HL-60/S4 treated with retinoic acid at 250 ng/mL for 4 days and 3 days (cell line): ENCODE measurements around the gene FBXO3.
"Not testable (repeated sequence)": the region's sequence is repeated elsewhere in the genome, so short reads cannot be mapped to it uniquely, and the experiment has no call there.

Source experiments
- in situ Hi-C: fragments of 300-500 bp; cut with MboI; formaldehyde crosslinking; loops from 2 replicates; pipeline ENCODE4 v1.7.0; 2022; ENCODE audit warnings: low sequenced_read_pairs

FBXO3 gene, protein sequence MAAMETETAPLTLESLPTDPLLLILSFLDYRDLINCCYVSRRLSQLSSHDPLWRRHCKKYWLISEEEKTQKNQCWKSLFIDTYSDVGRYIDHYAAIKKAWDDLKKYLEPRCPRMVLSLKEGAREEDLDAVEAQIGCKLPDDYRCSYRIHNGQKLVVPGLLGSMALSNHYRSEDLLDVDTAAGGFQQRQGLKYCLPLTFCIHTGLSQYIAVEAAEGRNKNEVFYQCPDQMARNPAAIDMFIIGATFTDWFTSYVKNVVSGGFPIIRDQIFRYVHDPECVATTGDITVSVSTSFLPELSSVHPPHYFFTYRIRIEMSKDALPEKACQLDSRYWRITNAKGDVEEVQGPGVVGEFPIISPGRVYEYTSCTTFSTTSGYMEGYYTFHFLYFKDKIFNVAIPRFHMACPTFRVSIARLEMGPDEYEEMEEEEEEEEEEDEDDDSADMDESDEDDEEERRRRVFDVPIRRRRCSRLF

GRCh38 chr11:33773987-33774735 is at the start of gene FBXO3:
TSS of gene FBXO3 (minus strand) at chr11:33774520. CDS start at chr11:33774497, 23 bp downstream.
- in situ Hi-C loops = no loop called here

DNA sequence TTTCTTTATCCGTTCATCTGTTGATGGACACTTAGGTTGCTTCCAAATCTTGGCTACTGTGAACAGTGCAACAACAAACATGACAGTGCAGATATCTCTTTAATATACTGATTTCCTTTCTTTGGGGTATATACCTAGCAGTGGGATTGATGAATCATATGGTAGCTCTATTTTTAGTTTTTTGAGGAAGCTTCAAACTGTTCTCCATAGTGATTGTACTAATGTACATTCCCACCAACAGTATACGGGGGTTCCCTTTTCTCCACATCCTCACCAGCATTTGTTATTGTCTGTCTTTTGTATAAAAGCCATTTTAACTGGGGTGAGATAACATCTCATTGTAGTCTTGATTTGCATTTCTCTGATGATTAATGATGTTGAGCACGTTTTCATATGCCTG is 48.7 kb upstream of the FBXO3 start:
- in situ Hi-C loops = not testable (repeated sequence)

GRCh38 chr11:33819278-33820035 is 45.1 kb upstream of the FBXO3 start:
- in situ Hi-C loops = no loop called here

DNA sequence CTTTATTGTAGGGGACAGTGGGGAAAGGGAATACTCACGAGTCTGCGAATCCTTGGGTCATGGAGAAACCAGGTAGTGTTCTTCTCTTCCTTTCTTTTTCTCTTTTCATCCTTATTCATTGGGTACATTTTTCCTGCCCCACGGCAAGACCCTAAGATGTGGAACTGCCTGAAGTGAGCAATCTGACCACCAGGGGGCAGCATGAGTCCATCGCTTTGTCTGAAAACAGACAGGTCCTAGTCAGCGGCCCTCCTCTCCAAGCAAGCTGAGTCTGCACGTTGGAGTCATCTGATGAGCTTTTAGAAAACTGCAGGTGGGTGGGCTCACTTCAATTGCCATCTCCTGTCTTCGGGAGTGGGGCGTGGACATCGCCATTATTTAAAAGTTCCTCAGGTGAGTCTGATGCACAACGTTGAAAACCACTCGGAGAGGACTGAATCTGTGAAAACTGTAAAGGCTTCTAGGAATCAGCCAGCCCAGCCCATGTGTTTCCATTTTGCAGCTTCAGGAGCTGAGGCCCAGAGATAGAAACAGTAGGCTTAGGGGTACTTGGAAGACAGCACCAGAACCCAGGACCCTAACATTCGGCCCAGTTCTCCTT is 34.0 kb upstream of the FBXO3 start:
- in situ Hi-C loops = no loop called here

DNA sequence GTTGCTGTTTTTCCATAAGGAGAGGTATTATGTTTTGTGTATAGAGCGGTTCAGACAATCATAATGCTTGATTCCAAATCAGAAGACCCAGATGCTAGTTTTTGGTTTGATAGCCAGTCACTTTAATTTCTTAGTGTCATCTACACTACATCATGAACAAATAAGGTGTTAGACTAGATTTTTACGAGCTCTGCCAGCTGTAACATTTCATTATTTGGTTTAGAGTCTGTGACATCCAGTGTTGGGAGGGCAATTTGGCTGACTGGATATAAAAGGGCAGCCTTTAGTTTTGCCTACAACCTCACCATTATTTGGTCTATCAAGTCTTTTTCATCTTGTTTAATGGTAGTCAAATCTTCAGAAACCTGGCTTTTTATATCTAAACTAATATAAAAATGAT is 30.2 kb upstream of the FBXO3 start:
- in situ Hi-C loops = no loop called here

DNA sequence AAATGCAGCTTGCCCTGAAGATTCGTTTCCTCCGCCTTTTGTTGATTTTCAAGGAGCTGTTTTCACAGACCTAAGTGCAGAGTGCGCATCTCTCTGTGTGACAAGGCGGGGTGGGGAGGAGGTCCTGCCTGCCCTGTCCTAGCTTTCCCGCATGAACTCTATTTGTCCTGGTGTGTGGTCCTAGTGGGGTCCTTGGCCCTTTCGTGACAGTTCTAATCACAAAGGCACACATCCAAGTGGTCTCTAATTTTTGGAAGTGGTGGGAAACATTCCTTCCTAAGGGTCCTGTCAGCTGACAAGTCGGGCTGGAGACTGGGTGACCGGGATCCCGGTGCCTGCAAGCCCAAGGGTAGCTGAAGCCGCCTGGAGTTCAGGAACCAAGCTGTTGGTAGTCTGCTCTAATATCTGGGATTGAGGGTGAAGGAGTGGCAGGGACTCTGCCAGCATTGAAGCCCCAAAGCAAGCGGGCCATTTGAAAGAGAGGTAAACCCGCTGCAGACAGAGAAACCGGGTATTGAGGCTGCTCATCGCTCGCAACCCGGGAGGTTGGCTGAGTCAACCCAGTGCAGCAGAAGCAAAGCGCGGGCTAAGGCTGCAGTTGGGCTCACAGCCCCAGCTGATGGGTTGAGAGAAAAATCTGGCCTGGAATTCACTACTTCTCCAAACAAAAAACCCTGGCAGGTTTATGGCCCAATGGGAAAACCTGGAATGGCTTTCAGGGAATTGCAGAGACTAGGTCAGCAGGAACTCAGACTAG is 28.1 kb upstream of the FBXO3 start:
- in situ Hi-C loops = no loop called here

DNA sequence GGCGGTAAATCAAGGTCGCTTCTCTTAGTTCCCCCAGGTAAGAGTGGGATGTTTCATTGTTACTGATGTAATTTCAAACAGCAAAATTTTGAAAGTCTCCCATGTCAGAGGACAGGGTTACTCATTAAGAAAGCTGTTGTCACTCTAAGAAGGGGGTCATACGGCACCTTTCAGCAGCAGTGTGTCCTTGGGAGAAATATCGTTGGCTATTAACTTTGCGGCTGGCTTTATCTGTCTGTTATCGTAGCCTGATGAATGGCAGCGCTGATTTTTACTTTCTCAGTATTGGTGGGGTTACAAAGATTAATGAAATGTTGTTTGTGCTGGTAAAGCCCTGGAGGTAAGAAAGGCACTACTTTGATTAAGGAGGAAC is 27.5 kb upstream of the FBXO3 start:
- in situ Hi-C loops = no loop called here

DNA sequence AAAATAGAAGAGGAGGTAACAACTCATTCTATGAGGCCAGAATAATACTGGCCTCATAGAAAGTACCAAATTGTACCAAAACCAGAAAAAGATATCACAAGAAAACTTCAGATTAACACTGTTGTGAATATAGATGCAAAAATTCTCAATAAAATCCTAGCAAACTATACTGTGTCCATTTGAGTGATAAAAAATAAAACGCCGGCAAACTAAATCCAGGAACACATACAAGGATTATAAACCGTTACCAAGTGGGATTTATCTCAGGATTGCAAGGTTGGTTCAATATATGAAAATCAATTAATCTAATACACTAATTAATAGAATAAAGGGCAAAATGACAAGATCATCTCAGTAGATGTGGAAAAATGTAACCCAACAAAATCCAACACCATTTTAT is 23.6 kb upstream of the FBXO3 start:
- in situ Hi-C loops = no loop called here

GRCh38 chr11:33790040-33790439 is 15.7 kb upstream of the FBXO3 start:
- in situ Hi-C loops = no loop called here

GRCh38 chr11:33788095-33788494 is 13.8 kb upstream of the FBXO3 start:
- in situ Hi-C loops = not testable (repeated sequence)

- in situ Hi-C loops = no loop called here
Measured at GRCh38 chr11:33787076-33787475, 12.8 kb upstream of the FBXO3 start.

- in situ Hi-C loops = no loop called here
Measured at GRCh38 chr11:33785609-33786008, 11.3 kb upstream of the FBXO3 start.

- in situ Hi-C loops = no loop called here
Measured at GRCh38 chr11:33779849-33780528, 5.7 kb upstream of the FBXO3 start.

DNA sequence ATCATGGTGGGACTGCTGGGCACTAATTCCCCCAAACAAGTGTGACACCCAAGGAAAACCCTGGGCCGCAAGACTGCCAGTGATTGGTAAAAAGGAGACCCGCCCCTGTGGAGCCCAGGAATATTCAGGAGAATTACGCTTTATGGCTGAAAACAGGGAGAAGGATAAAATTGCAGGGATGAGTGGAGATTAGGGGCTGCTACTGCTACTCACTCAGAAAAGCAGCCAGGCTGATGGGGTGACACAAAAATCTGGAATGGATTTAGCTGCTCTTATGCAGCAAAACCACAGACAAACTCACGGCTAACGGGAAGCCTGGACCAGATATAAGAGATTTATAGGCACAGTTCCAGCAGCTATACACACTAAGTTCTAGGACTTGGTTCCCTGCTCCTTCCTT is 4.4 kb upstream of the FBXO3 start:
- in situ Hi-C loops = no loop called here

- in situ Hi-C loops = no loop called here
Measured at GRCh38 chr11:33777906-33778305, 3.6 kb upstream of the FBXO3 start.

DNA sequence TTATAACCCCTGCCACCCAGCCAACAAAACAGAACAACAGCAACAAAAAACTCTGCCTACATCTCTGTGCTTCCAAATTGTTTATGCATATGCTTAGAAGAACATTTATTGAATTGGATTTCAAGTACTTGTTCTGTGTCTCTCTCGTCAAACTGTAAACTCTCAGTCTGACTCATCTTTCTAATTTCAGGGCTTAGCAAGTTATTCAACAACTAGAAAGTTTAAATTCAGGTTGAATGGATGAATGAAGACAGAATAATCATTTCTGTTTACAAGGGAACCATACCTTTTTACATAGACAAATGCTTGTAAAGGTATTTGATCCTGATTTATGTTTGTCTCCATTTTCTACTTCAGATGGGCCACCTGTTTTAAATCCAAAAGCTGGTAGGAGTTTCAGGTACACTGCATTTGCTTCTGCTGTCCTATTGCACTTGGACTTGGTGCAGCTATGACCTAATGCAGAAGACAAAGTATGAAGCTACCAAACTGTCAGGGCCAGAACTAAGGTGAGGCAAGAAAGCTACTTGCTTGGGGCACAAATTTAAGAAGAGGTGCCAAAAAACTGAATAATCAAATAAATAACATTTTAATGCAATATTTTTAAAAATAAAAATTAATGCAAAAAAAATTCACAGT is 1.6 kb upstream of the FBXO3 start:
- in situ Hi-C loops = no loop called here

GRCh38 chr11:33775467-33775807 is 1.1 kb upstream of the FBXO3 start:
- in situ Hi-C loops = no loop called here

GRCh38 chr11:33774736-33775466 is 581 bp upstream of the FBXO3 start:
- in situ Hi-C loops = no loop called here
